Measurements from ENCODE around the gene KCNK5. TPM values are rescaled to one million over a fixed set of nuclear protein-coding genes. Genes with fewer than 3 reads are reported as not detected.

Gene KCNK5
- total RNA-seq, 4 donors from 2014 or later, result 10.0 to 110 (median 49.7) TPM

GRCh38 chr6:39198528-39198927, 30.7 kb downstream of the KCNK5 start:
- TF ChIP-seq, protein P1, sequence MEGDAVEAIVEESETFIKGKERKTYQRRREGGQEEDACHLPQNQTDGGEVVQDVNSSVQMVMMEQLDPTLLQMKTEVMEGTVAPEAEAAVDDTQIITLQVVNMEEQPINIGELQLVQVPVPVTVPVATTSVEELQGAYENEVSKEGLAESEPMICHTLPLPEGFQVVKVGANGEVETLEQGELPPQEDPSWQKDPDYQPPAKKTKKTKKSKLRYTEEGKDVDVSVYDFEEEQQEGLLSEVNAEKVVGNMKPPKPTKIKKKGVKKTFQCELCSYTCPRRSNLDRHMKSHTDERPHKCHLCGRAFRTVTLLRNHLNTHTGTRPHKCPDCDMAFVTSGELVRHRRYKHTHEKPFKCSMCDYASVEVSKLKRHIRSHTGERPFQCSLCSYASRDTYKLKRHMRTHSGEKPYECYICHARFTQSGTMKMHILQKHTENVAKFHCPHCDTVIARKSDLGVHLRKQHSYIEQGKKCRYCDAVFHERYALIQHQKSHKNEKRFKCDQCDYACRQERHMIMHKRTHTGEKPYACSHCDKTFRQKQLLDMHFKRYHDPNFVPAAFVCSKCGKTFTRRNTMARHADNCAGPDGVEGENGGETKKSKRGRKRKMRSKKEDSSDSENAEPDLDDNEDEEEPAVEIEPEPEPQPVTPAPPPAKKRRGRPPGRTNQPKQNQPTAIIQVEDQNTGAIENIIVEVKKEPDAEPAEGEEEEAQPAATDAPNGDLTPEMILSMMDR (IDR thresholded peaks at IDR 0.05), result no peak
- no peak for TF ChIP-seq POLR2A (IDR thresholded peaks at IDR 0.05)
- DNase-seq (ENCODE audit: low spot score in 2 of 2), result no peak
- H3K4me3 ChIP-seq (ENCODE audit: low read depth, poor library complexity, severe bottlenecking), result no peak overlapping the region
- intact Hi-C loops (cut with DNase I; ENCODE audit: low total_unique reads), result no loop called here

- intact Hi-C loops (cut with DNase I; ENCODE audit: low total_unique reads), result no loop called here
- H3K4me3 ChIP-seq (ENCODE audit: low read depth, poor library complexity, severe bottlenecking), result no peak overlapping the region
- TF ChIP-seq, protein P1 (IDR thresholded peaks at IDR 0.05), result no peak
- TF ChIP-seq POLR2A (IDR thresholded peaks at IDR 0.05), result no peak
- no peak for DNase-seq (ENCODE audit: low spot score in 2 of 2)
Measured at GRCh38 chr6:39197922-39198500, 31.3 kb downstream of the KCNK5 start.

- DNase-seq (ENCODE audit: low spot score in 2 of 2), result no peak
- 44 to 65% methylated on average over 4 of the region's 4 CpGs for WGBS, 2 donors
- intact Hi-C loops (cut with DNase I; ENCODE audit: low total_unique reads), result no loop called here
- TF ChIP-seq POLR2A (IDR thresholded peaks at IDR 0.05), result no peak
- TF ChIP-seq, protein P1 (IDR thresholded peaks at IDR 0.05), result no peak
- H3K4me3 ChIP-seq (ENCODE audit: low read depth, poor library complexity, severe bottlenecking), result no peak overlapping the region
Measured at GRCh38 chr6:39197521-39197920, 31.8 kb downstream of the KCNK5 start.

GRCh38 chr6:39196673-39197091, 32.6 kb downstream of the KCNK5 start:
- intact Hi-C loops (cut with DNase I; ENCODE audit: low total_unique reads), result no loop called here
- WGBS, 2 donors, result 79 to 81% methylated on average over 3 of the region's 3 CpGs
- TF ChIP-seq, protein P1 (IDR thresholded peaks at IDR 0.05), result no peak
- no peak for TF ChIP-seq POLR2A (IDR thresholded peaks at IDR 0.05)
- DNase-seq (ENCODE audit: low spot score in 2 of 2), result no peak
- H3K4me3 ChIP-seq (ENCODE audit: low read depth, poor library complexity, severe bottlenecking), result no peak overlapping the region

DNA sequence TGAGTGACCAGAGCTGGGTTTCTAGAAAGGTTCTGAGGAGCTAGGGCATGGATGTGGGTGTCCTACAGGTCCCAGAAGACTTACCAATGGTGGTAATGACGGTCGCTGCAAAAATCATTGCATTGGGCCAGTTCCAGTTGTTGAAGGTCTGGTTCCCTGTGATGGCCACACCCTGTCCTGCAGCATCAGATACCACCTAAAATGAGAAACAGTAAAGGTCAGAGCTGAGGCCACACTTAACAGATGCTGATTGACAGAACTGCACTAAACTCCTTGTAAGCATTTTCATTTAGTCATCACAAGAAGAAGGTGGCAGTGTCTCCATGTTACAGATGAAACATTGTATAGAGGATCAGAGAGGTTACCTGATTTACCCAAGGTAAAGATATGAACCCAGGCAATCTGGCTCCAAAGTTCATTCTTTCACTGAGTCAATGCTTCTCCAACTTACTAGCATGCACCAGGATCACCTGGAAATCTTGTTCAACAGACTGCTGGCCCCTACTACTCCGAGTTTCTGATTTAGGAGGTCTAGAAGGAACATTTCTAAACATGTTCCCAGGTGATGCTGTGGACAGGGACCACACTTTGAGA, 33.4 kb downstream of the KCNK5 start:
- DNase-seq (ENCODE audit: low spot score in 2 of 2), result no peak
- TF ChIP-seq POLR2A (IDR thresholded peaks at IDR 0.05), result no peak
- TF ChIP-seq, protein P1 (IDR thresholded peaks at IDR 0.05), result no peak
- WGBS, 2 donors, result 79 to 88% methylated on average over 3 of the region's 3 CpGs
- intact Hi-C loops (cut with DNase I; ENCODE audit: low total_unique reads), result no loop called here
- no peak overlapping the region for H3K4me3 ChIP-seq (ENCODE audit: low read depth, poor library complexity, severe bottlenecking)

DNA sequence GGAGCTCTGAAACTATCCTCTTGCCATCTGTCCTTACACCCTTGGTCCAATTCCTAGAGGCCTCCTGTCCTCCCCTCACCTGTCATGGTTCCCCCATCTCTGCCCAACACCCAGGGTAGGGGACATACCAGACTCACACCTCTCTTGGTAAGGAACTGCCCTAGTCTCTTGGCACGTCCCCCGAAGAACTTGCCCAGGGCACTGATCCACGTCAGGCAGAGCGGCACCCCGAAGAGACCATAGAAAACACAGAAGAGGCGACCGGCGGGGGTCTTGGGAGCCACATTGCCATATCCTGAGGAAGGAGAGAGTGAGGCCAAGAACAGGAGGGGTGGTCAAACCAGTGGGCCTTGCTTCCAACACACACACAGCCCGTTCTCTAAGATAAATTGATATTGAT, 34.8 kb downstream of the KCNK5 start:
- intact Hi-C loops (cut with DNase I; ENCODE audit: low total_unique reads), result no loop called here
- DNase-seq (ENCODE audit: low spot score in 2 of 2), result no peak
- WGBS, 2 donors, result 95 to 98% methylated on average over 9 of the region's 9 CpGs
- no peak for TF ChIP-seq POLR2A (IDR thresholded peaks at IDR 0.05)
- TF ChIP-seq, protein P1 (IDR thresholded peaks at IDR 0.05), result no peak
- H3K4me3 ChIP-seq (ENCODE audit: low read depth, poor library complexity, severe bottlenecking), result no peak overlapping the region
